ENCODE results near the gene SMIM10L2A.
"Not testable (repeated sequence)": the region's sequence is repeated elsewhere in the genome, so short reads cannot be mapped to it uniquely, and the experiment has no call there.

SMIM10L2A gene

DNA sequence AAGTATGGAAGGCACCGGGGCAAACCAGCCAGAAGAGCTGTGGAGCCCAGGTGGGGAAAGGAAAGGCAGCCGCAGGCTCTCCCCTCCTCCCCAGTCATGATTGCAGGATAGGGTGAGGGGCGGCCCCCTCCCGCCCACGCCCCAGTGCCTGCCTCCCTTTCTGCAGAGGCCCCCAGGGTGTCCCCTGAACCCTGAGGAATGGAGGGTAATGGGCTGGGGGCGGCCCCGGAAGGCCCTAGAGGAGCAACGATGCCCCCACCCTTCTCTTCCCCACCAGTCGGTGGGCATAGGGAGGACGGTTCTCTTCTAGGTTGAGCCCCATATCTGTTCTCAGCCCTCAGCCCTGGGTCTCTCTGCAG, 1.0 kb downstream of the SMIM10L2A start:
- DNase-seq (ENCODE audit: extremely low read depth in 1 of 2, low read depth in 1 of 2) = not testable (repeated sequence)

DNA sequence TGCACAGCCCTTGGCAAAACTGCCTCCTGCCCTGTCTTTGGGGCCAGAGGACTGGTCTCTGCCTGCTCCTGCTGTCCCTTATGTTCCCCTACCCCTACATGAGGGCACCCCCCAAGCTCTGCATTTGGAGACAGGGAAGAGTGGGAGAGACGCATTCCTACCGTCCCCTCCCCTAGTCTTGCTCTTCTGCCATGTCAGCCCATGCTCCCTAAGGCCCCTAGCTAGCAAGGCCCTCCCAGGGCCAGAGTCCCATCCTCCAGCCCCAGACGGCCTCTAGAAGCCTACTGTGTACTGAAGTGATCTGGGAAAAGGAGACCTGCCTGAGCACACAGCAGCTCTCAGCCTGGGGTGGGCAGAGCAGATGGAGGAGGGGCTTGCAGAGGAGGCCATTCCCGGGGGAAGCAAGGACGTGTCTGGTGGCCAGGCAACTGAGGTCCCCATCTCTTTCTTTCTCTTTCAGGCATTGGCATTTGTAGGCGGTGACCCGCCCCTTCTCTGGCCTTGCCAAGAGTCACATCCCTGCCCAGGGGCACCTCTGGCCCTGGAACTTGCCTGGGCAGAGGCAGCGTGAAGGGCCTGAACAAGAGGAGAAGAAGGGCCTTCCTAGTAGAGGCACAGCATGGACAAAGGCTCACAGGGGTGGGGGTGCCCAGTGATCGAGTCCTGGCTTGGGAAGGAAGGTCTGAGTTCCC, 1.6 kb downstream of the SMIM10L2A start:
- DNase-seq (ENCODE audit: extremely low read depth in 1 of 2, low read depth in 1 of 2) = not testable (repeated sequence)

DNA sequence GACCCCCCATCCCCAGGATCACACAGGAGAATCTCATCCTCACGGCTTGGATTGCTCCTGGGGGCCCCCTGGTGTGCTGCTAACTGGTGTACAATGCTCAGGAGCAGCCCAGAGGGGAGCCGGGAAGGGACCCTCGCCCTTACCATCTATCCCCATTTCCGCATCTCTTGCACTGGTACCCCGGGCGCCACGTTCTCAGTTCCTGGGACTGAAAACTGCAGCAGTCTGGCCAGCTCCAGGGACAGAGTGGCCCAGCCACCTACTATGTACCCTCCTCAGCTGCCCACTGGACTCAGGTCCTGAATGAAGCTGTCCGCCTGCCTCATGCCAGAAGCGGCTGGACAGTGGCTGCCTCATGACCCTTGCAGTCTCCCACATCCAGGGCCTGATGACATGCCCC, 2.7 kb downstream of the SMIM10L2A start:
- DNase-seq (ENCODE audit: extremely low read depth in 1 of 2, low read depth in 1 of 2) = no peak

DNA sequence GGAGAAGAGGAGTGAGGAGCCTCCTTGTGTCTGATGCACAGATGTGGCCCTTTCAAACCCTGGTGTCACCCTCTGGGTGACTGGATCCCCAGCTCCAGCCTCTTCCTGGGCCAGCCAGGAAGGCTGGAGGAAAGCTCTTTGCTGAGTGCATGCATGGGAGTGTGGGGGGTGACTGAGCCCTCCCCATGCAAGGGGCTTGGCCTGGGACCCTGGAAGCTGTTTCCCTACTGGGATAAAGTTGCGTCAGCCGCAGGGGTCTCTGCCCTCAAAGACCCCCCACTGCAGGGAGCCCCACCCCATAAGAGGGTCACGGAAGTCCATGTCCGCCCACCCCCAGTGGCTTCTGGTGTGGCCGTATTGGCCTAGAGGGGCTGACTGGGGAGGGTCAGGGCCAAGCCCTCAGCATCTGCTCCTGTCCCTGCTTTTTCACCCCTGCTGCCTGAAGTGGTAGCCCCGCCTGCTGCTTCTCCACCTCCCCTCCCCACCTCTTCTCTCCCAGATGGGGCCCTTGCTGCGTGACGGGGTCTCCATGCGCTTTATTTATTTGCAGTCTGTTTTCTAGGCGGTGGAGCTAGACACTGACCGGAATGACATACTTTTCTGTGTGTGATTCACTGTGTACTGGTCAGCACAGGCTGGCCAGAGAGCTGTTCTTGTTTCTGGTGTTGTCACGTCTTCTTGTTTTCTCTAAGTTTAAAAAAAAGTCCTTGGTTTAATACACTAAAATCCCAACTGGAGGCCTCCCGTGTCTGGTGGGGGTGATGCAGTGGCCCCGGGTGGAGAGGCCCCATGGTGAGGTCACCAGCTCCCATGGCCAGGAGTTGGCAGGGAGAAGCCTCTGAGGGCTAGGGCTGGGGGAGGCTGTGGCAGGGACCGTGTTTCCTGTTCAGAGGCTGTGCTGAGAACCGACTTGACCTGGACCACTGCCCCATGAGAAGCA, 3.6 kb downstream of the SMIM10L2A start:
- no peak for DNase-seq (ENCODE audit: extremely low read depth in 1 of 2, low read depth in 1 of 2)

DNA sequence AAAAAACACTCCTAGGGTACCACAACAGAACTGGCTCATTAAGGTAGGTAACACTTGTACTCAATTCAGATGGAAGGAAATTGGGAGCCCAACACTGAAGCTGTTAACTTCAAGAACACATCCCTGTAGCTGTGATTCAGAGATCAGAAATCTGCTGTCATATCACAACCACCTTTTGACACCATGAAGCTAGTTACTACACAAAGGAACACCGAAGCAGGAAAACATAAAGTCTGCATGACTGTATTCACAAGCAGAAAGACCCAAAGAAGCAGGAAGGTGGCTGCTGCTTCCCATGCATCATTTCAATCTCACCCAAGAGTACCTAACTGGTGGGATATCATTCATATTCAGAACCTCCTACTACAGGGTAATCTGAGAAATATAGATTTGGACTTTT, 7.7 kb downstream of the SMIM10L2A start:
- no peak for DNase-seq (ENCODE audit: extremely low read depth in 1 of 2, low read depth in 1 of 2)

DNA sequence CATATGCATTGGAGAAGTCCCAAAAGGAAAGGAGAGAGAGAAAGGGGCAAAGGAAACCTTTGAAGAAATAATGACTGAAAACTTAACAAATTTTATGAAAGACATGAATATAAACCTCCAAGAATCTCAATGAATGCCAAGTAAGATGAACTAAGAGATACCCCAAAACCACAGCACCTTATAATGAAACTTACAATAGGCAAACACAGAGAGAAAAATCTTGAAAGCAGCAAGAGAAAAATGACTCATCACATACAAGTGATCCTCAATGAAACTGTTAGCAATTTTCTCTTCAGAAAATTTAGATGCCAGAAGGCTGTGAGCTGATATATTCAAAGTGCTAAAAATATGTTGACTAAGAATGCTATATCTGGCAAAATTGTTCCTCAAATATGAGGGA, 10.1 kb downstream of the SMIM10L2A start:
- DNase-seq (ENCODE audit: extremely low read depth in 1 of 2, low read depth in 1 of 2) = no peak

DNA sequence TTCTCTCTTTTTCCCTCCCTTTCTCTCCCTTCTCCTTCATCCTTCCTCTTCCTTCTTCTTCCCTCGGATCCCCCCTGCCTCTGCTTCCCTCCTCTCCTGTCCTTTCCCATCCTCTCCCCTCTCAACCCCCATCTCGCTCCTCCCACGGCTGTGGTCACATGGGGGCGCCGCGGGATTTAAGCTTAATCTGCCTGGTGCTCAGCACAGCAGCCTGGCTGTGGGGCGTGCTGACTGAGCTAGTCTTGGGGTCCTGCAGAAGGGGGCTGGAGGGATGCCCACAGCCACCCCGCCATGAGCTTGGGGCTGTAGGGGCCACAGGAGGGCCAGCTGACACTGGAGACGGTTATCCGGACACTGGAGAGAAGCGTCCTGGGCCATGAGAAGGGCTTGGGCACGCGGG, 10.7 kb downstream of the SMIM10L2A start:
- no peak for DNase-seq (ENCODE audit: extremely low read depth in 1 of 2, low read depth in 1 of 2)

DNA sequence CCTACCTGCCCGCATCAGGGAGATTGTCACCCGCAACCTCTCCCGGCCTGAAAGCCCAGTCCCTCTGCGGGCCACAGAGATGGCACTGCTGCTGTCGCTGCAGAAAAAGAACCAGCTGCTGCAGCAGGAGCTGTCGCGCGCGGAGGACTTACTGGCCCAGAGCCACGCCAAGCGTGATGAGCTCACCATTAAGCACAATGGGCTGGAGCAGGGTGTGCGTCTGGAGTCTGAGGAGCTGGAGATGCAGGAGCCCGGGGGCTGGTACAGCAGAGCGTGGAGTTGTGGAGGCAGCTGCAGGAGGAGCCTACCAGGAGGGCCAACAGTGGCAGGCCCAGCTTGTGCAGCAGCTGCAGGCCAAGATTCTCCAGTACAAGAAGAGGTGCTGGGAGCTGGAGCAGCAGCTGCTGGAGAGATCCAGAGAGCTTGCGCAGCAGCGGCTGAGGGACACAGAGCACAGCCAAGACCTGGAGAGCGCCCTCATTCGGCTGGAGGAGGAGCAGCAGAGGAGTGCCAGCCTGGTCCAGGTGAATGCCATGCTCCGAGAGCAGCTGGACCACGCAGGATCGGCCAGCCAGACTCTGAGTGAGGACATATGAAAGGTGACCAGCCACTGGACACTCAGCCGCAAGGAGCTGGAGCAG, 11.3 kb downstream of the SMIM10L2A start:
- no peak for DNase-seq (ENCODE audit: extremely low read depth in 1 of 2, low read depth in 1 of 2)

DNA sequence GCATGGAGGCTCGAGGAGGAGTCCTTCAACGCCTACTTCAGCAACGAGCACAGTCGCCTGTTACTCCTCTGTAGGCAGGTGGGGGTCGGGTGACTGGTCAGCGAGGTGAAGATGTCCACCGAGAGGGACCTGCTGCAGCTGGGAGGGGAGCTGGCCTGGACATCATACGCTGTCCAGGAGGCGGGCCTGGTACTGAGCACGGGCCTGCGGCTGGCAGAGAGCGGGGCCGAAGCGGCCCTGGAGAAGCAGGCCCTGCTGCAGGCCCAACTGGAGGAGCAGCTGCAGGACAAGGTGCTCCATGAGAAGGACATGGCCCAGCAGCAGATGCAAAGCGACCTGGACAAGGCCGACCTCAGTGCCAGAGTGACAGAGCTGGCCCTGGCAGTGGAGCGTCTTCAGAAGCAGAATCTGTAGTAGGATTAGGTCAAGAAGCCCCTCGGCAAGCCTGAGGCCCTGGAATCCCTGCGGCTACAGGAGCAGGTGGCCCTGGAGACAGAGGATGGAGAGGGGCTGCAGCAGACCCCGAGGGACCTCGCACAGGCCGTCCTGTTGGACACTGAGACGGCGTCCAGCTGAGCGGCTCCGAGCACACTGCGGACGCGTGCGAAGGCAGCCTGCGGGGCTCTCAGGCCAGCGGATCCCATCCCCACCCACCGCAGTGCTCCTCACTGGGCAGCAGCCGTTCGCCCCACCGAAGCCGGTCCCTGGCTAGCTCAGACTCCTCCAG, 11.9 kb downstream of the SMIM10L2A start:
- no peak for DNase-seq (ENCODE audit: extremely low read depth in 1 of 2, low read depth in 1 of 2)

DNA sequence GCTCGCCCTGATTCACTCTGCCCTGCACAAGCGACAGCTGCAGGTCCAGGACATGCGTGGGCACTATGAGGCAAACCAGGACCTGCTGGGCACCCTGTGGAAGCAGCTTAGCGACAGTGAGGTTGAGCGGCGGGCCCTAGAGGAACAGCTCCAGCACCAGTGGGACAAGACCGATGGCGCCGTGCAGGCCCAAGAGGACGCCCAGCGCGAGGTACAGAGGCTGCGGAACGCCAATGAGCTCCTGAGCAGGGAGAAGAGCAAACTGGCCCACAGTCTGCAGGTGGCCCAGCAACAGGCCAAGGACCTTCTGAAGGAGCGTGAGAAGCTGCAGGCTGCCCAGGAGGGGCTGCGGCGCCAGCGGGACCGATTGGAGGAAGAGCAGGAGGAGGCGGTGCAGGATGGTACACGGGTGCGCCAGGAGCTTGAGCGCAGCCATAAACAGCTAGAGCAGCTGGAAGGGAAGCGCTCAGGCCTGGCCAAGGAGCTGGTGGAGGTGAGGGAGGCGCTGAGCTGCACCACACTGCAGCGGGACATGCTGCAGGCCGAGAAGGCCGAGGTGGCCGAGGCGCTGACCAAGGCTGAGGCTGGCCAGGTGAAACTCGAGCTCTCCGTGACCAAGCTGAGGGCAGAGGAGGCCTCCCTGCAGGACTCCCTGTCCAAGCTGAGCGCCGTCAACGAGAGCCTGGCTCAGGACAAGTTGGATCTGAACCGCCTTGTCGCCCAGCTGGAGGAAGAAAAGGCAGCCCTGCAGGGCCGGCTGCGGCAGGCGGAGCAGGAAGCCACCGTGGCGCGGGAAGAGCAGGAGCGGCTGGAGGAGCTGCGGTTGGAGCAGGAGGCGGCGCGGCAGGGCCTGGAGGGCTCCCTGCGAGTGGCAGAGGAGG, 12.8 kb downstream of the SMIM10L2A start:
- no peak for DNase-seq (ENCODE audit: extremely low read depth in 1 of 2, low read depth in 1 of 2)

DNA sequence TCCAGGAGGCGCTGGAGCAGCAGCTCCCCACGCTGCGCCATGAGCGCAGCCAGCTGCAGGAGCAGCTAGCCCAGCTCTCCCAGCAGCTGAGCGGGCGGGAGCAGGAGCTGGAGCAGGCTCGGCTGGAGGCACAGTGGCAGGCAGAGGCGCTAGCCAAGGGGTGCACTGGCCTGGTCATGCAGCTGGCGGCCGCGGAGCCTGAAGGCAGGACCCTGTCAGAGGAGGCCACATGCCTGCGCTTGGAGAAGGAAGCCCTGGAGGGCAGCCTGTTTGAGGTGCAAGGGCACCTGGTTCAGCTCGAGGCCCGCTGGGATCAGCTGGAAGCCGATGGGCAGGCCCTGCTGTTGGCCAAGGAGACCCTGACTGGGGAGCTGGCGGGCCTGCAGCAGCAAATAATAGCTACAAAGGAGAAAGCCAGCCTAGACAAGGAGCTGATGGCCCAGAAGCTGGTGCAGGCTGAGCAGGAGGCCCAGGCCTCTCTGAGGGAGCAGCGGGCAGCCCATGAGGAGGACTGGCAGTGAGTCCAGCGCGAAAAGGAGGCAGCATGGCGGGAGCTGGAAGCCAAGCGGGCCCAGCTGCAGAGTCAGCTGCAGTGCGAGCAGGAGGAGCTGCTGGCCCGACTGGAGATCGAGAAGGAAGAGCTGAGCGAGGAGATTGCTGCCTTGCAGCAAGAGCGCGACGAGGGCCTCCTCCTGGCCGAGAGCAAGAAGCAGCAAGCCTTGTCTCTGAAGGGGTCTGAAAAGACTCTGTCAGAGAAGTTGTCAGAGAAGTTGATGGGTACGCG, 13.6 kb downstream of the SMIM10L2A start:
- no peak for DNase-seq (ENCODE audit: extremely low read depth in 1 of 2, low read depth in 1 of 2)

DNA sequence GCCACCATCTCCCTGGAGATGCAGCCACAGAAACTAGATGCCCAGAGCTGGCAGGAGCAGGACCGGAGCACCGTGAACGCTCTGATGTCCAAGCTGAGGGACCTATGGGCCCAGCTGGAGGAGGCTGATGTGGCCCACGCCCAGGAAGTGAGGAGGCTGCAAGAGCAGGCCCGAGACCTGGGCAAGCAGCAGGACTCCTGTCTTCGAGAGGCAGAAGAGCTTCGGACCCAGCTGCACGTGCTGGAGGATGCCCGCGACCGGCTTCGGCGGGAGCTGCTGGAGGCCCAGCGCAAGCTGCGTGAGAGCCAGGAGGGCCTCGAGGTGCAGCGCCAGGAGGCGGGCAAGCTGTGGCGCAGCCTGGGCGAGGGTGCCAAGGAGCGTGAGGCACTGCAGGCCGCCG, 14.2 kb downstream of the SMIM10L2A start:
- DNase-seq (ENCODE audit: extremely low read depth in 1 of 2, low read depth in 1 of 2) = no peak

DNA sequence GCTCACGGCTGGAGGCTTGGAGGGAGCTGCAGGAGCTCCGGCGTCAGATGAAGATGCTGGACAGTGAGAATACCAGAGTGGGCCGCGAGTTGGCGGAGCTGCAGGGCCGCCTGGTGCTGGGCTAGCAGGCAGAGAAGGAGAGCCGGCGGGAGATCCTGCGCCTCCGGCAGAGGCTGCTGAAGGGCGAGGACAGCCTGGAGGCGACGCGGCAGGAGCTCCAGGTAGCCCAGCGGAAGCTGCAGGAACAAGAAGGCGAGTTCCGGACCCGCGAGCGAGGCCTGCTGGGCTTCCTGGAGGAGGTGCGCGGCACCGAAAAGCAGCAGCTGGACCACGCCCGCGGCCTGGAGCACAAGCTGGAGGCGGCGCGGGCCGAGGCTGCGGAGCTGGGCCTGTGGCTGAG, 14.7 kb downstream of the SMIM10L2A start:
- no peak for DNase-seq (ENCODE audit: extremely low read depth in 1 of 2, low read depth in 1 of 2)

DNA sequence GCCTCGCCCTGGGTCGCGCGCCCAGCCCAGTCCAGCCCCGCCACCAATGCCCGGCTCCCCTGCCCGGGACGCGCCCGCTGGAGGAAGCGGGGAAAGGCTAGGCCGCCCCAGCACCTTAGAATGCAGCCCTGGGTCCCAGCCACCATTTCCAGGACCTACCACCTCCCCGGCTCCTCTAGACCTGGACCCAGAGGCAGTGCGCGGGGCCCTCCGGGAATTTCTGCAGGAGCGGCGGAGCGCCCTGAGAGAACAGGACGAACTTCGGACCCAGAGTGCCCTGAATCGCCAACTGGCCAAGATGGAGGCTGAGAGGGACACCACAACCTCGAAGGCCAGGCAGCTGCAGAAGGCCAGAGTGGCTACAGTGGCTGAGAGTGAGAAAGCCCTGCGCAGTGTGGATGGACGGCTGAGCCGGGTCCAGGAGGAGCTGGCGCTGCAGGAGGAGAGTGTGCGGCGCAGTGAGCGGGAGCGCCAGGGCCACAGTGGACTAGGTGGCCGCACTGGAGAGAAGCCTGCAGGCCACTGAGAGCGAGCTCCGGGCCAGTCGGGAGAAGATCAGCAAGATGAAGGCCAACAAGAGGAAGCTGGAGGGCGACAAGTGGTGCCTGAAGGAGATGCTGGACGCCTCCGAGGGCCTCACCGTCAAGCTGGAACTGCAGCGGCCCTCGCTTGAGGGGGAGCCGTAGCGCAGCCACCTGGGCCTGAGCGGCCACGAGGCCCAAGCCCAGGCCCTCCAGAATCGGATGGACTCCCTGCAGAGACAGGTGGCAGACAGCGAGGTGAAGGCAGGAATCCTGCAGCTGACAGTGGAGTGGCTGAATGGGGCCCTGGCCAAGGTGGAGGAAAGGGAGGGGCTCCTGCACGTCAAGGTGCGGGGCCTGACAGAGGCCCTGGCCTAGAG, 15.5 kb downstream of the SMIM10L2A start:
- DNase-seq (ENCODE audit: extremely low read depth in 1 of 2, low read depth in 1 of 2) = no peak

DNA sequence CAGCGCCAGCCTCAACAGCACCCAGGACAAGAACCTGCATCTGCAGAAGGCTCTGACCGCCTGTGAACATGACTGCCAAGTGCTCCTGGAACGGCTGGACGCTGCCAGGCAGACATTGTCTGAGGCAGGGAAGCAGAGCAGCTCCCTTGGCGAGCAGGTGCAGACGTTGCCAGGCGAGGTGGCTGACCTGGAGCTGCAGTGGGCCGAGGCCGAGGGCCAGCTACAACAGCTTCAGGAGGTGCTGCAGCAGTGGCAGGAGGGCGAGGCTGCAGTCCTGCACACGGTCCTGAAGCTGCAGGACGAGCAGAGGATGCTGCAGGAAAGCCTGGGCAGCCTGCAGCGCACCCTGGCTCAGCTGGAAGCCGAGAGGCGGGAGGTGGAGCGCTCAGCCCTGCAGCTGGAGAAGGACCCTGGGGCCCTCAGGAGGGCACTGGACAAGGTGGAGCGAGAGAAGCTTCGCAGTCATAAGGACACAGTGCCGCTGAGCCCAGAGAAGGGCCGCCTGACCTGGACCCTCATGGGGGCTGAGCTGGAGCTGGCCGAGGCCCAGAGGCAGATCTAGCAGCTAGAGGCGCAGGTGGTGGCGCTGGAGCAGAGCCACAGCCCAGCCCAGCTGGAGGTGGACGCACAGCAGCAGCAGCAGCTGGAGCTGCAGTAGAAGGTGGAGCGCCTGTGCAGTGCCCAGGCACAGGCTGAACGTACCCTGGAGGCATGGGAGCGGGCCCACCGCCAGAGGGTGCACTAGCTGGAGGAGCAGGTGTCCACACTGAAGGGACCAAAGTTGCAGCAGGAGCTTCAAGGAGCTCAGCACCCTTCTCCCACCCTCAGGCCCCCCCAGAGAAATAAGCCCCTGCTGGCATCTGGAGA, 16.4 kb downstream of the SMIM10L2A start:
- DNase-seq (ENCODE audit: extremely low read depth in 1 of 2, low read depth in 1 of 2) = no peak

DNA sequence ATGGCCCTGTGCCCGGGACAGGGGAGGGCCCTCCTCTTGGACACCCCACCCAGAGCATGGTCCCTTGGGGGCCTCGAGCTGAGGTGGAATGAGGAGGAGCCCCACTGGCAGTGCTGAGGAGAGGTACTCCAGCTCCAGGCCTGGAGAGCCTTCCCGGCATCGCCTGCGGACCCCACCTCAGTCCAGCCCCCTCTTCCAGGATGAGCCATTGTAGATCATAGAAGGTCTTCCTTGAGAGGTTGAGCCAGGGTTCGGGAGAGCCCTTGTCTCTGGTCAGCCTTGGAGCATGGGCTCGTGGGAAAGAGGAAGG, 16.9 kb downstream of the SMIM10L2A start:
- DNase-seq (ENCODE audit: extremely low read depth in 1 of 2, low read depth in 1 of 2) = no peak
